K562 (cell line): ENCODE results near the gene KDM2A. TPM values are rescaled to one million over a fixed set of nuclear protein-coding genes. Genes with fewer than 3 reads are reported as not detected.
"Not testable (repeated sequence)": the region's sequence is repeated elsewhere in the genome, so short reads cannot be mapped to it uniquely, and the experiment has no call there.

Source experiments
- ATAC-seq: fragments of 200-7000 bp; cut with Tn5 transposase; 3 replicates; pipeline ENCODE4 v1.9.1; 2020; ENCODE audit warnings: moderate library complexity
- BruUV-seq: library from RNA; stranded (reverse); fragments of 400-500 nt; replicated peaks from 2 replicates; lab custom pipeline; 2021; lab: Mats Ljungman, UMichigan
- CTCF ChIA-PET: fragments of 300-600 bp; formaldehyde crosslinking; extraction: SDS; loops from one replicate; lab custom pipeline; 2021; ENCODE audit warnings: low intra/inter-chr PET ratio; lab: Yijun Ruan, JAX
- POLR2A ChIA-PET: fragments of 300-600, 350-650 bp; sonication (Branson Sonifier 250); formaldehyde crosslinking; extraction: SDS; loops from one replicate; lab custom pipeline; 2021; ENCODE audit warnings: antibody characterized with exemption, inconsistent platforms; lab: Yijun Ruan, JAX
- DNase-seq, 4 experiments: peaks; one replicate each; pipeline versions ENCODE4 v3.0.0 to v3.0.0-alpha.2; 2011 to 2018; ENCODE audit warnings: low spot score in 3 of 4, mixed read lengths in 3 of 4; ENCODE audit errors: extremely low read depth in 1 of 4
- FAIRE-seq: peaks from 2 replicates; lab custom pipeline; 2011; peaks lifted over from hg19 to GRCh38; lab: Jason Lieb, UNC
- H2AFZ ChIP-seq: 2 replicates; pipeline ENCODE4 v1.6.0; 2011; ENCODE audit warnings: low read depth, low read length, control low read depth, inconsistent platforms
- H3K27ac ChIP-seq: fragments of 200-600 bp; 3 replicates; pipeline ENCODE4 v1.8.0; 2011; ENCODE audit warnings: low read depth, mild to moderate bottlenecking, control low read depth, inconsistent platforms, low read length, moderate library complexity, mixed read lengths; ENCODE audit errors: extremely low read depth
- H3K27me3 ChIP-seq, 2 experiments: fragments of 300-600 bp in 1 of 2; 2 replicates in 1 of 2; 3 replicates in 1 of 2; pipeline versions ENCODE4 v1.6.0 to v1.8.0; 2011; ENCODE audit warnings: inconsistent platforms in 2 of 2, low read length in 2 of 2, mild to moderate bottlenecking in 1 of 2, mixed read lengths in 1 of 2, moderate library complexity in 1 of 2; ENCODE audit not compliant: control insufficient read depth in 2 of 2, insufficient read depth in 2 of 2
- H3K36me3 ChIP-seq: fragments of 300-600 bp; 3 replicates; pipeline ENCODE4 v1.8.0; 2011; ENCODE audit warnings: mild to moderate bottlenecking, low read length, inconsistent platforms; ENCODE audit not compliant: control insufficient read depth, insufficient read depth
- H3K4me1 ChIP-seq, 2 experiments: fragments of 200-600 bp in 1 of 2; replicated peaks in 1 of 2; 2 replicates in 1 of 2; 3 replicates in 1 of 2; pipeline versions ENCODE4 v1.5.1 to v1.8.0; 2011; ENCODE audit warnings: inconsistent platforms in 2 of 2, low read length in 2 of 2, mild to moderate bottlenecking in 1 of 2, mixed read lengths in 1 of 2, moderate library complexity in 1 of 2; ENCODE audit not compliant: control insufficient read depth in 2 of 2, insufficient read depth in 2 of 2
- H3K4me2 ChIP-seq: 2 replicates; pipeline ENCODE4 v1.6.1; 2011; ENCODE audit warnings: low read length, control low read depth, inconsistent platforms, mixed read lengths; ENCODE audit not compliant: insufficient read depth
- H3K4me3 ChIP-seq: fragments of 200-600 bp; sonication (generic), shearing (Covaris generic); 2 replicates; pipeline ENCODE4 v1.5.1; 2016; ENCODE audit warnings: control low read depth, inconsistent platforms
- H3K79me2 ChIP-seq: fragments of 200-600 bp; 3 replicates; pipeline ENCODE4 v1.8.0; 2011; ENCODE audit warnings: low read length, inconsistent platforms; ENCODE audit not compliant: control insufficient read depth, insufficient read depth
- H3K9ac ChIP-seq, 2 experiments: 2 replicates each; pipeline versions ENCODE4 v1.6.0 to v1.6.1; 2011; ENCODE audit warnings: low read depth in 2 of 2, low read length in 2 of 2, control low read depth in 1 of 2, inconsistent platforms in 1 of 2, mild to moderate bottlenecking in 1 of 2, mixed read lengths in 1 of 2; ENCODE audit not compliant: insufficient read depth in 1 of 2
- H3K9me1 ChIP-seq: one replicate; pipeline ENCODE4 v1.6.0; 2011; ENCODE audit warnings: inconsistent platforms, mild to moderate bottlenecking, low read length, moderate library complexity; ENCODE audit not compliant: control insufficient read depth, insufficient read depth
- H3K9me3 ChIP-seq: replicated peaks from 2 replicates; pipeline ENCODE4 v1.5.1; 2011; ENCODE audit warnings: low read depth, low read length, inconsistent platforms; ENCODE audit not compliant: control insufficient read depth, insufficient read depth
- H4K20me1 ChIP-seq: replicated peaks from 2 replicates; pipeline ENCODE4 v1.6.1; 2011; ENCODE audit warnings: low read length, inconsistent platforms, mixed read lengths; ENCODE audit not compliant: control insufficient read depth, insufficient read depth
- ADNP ChIP-seq: fragments of 200-800 bp; sonication (Bioruptor generic); IDR thresholded peaks from 2 replicates; pipeline ENCODE4 v1.6.1; 2016; ENCODE audit warnings: missing genetic modification characterization, missing compliant biosample characterization
- CCNT2 ChIP-seq: IDR thresholded peaks from 2 replicates; pipeline ENCODE4 v1.6.1; 2011; ENCODE audit warnings: borderline replicate concordance, low read depth, mild to moderate bottlenecking, moderate library complexity, mixed read lengths, low read length; ENCODE audit not compliant: insufficient read length; ENCODE audit errors: extremely low read depth
- DPF2 ChIP-seq: fragments of 450-650 bp; IDR thresholded peaks from 2 replicates; pipeline ENCODE4 v1.6.1; 2016
- KLF10 ChIP-seq: fragments of 250-450 bp; sonication (Bioruptor Pico); IDR thresholded peaks from 2 replicates; pipeline ENCODE4 v1.6.1; 2021; ENCODE audit warnings: matching md5 sums
- MEIS2 ChIP-seq: fragments of 450-650 bp; IDR thresholded peaks from 2 replicates; pipeline ENCODE4 v1.6.1; 2014; ENCODE audit warnings: mild to moderate bottlenecking; ENCODE audit not compliant: partially characterized antibody
- NRF1 ChIP-seq, 2 experiments: fragments of 450-650 bp; IDR thresholded peaks in 1 of 2; conservative IDR thresholded peaks in 1 of 2; 2 replicates each; pipeline ENCODE4 v1.6.1; 2014; ENCODE audit warnings: mild to moderate bottlenecking in 2 of 2
- POLR2H ChIP-seq: IDR thresholded peaks from 2 replicates; pipeline ENCODE4 v1.6.1; 2016; ENCODE audit warnings: missing genetic modification characterization, low read depth, mild to moderate bottlenecking, control low read depth, missing compliant biosample characterization, moderate library complexity
- PTRF ChIP-seq: fragments of 450-650 bp; IDR thresholded peaks from 2 replicates; pipeline ENCODE4 v1.6.1; 2016; ENCODE audit warnings: mild to moderate bottlenecking, missing genetic modification characterization, missing compliant biosample characterization
- ZNF507 ChIP-seq: conservative IDR thresholded peaks from 2 replicates; pipeline ENCODE4 v1.6.1; 2017; ENCODE audit warnings: missing genetic modification characterization, missing compliant biosample characterization
- WGBS: fragments of 100-300 bp; shearing (Covaris generic); methylation state at CpG from one replicate; pipeline ENCODE4 v1.1.6; 2016; ENCODE audit warnings: low coverage, mixed read lengths; ENCODE audit not compliant: insufficient coverage; ENCODE audit errors: missing lambda C conversion rate; 5-methylcytosine and 5-hydroxymethylcytosine counted together
- in situ Hi-C: fragments of 300-500 bp; cut with MboI; formaldehyde crosslinking; loops from 4 replicates; pipeline ENCODE4 v1.15.0; 2018; ENCODE audit warnings: inconsistent platforms, mixed read lengths
- intact Hi-C: fragments of 100-400 bp; cut with micrococcal nuclease; formaldehyde crosslinking; loops from 2 replicates; pipeline ENCODE4 v1.14.2; 2022
- polyA plus RNA-seq, 8 experiments: library from polyadenylated mRNA; depleted of rRNA in 4 of 8; stranded (reverse) in 5 of 8; unstranded in 3 of 8; fragments of >200 nt; fragmentation: Nextera tagmentation in 2 of 8; fragmentation: Illumina TruSeq in 1 of 8; extraction: Ambion mirVana in 2 of 8; extraction: Trizol in 1 of 8; gene quantifications; 2 replicates each; pipeline versions ENCODE4 v1.2.1 to v1.2.3, GENCODE V29; 2011 to 2014; ENCODE audit warnings: inconsistent platforms in 1 of 8, missing spikeins in 1 of 8
- total RNA-seq, 7 experiments: library from RNA; depleted of rRNA in 6 of 7; stranded (reverse); fragments of >200 nt in 6 of 7; fragmentation: Illumina TruSeq in 2 of 7; extraction: Trizol in 2 of 7; gene quantifications; 2 replicates each; pipeline versions ENCODE4 v1.2.1 to v1.2.3, GENCODE V29; 2011 to 2021; ENCODE audit warnings: low replicate concordance in 1 of 7
- TF ChIP-seq, protein P1 (sequence below): fragments of 450-650 bp; IDR thresholded peaks from 2 replicates; pipeline ENCODE4 v1.7.1; 2018; ENCODE audit warnings: mild to moderate bottlenecking, low read depth; ENCODE audit not compliant: partially characterized antibody

The KDM2A gene
- total and polyA plus RNA-seq, 9 of the 15 experiments (the other 6 are each of a cell fraction or from before 2014, with no cell fraction given), result 5.0 to 39.3 (median 21.3) TPM

DNA sequence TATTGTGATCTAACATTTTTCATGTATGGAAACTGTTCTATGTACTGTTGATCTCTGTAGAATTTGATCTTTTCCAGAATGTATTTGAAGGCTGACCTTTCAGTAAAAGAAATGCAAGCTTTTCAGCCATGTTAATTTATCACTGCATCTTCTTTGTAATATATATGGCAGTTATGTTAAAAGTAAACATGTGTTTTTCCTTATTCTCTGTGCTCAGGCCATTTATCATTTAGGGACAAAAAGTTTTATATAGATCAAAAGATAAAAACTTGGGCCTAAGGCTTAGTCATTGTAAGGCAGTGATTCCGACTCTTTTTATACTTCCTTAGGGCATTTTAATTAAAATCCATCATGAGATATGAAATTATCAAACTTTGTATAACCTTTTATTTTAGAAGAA, 48.7 kb downstream of the KDM2A start:
- in situ Hi-C loops (no loop called here), intact Hi-C loops (no loop called here)
- Histone ChIP-seq H3K9me3 (no peaks in the 10 kb centered on the region), H3K4me1 (peaks cover 9 to 20% of the 10 kb centered on the region in 2 experiments; a peak in 4 of 5 replicates), H3K4me2 (no peak overlapping the region), H3K4me3 (no peak overlapping the region), H2AFZ (no peak overlapping the region), H3K79me2 (peaks cover 85% of the 10 kb centered on the region), H3K36me3 (peaks cover 3% of the 10 kb centered on the region; the same call in 2 of the 3 replicates), H3K27ac (no peak overlapping the region; the same call in 2 of the 3 replicates), H3K9me1 (no peaks in the 10 kb centered on the region), H3K9ac (no peak overlapping the region; a peak in 1 of 4 replicates), H4K20me1 (0 out of 2 replicates have a peak, but pooled peaks cover 6% of the 10 kb centered on the region), H3K27me3 (no peaks in the 10 kb centered on the region)
- DNase-seq (no peak), FAIRE-seq (no peak), ATAC-seq (no peak)
- TF ChIP-seq ZNF507 (tag) (no peak), ADNP (tag) (peak; percentile 5; the same call in 1 of the 2 replicates), DPF2 (no peak), MEIS2 (peak; percentile 9), KLF10 (no peak), POLR2H (tag) (peak; percentile 39; the same call in 1 of the 2 replicates), CCNT2 (no peak), PTRF (tag) (no peak), NRF1 (conservative IDR thresholded peaks at IDR 0.05 in 1 of 2, IDR thresholded peaks at IDR 0.05 in 1 of 2) (no peak)
- TF ChIP-seq, protein P1, sequence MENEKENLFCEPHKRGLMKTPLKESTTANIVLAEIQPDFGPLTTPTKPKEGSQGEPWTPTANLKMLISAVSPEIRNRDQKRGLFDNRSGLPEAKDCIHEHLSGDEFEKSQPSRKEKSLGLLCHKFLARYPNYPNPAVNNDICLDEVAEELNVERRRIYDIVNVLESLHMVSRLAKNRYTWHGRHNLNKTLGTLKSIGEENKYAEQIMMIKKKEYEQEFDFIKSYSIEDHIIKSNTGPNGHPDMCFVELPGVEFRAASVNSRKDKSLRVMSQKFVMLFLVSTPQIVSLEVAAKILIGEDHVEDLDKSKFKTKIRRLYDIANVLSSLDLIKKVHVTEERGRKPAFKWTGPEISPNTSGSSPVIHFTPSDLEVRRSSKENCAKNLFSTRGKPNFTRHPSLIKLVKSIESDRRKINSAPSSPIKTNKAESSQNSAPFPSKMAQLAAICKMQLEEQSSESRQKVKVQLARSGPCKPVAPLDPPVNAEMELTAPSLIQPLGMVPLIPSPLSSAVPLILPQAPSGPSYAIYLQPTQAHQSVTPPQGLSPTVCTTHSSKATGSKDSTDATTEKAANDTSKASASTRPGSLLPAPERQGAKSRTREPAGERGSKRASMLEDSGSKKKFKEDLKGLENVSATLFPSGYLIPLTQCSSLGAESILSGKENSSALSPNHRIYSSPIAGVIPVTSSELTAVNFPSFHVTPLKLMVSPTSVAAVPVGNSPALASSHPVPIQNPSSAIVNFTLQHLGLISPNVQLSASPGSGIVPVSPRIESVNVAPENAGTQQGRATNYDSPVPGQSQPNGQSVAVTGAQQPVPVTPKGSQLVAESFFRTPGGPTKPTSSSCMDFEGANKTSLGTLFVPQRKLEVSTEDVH, result no peak
- CTCF ChIA-PET, result no interaction called here
- BruUV-seq, result no TSS peak
- WGBS, result 50% methylated on average over 1 of the region's 1 CpG
- POLR2A ChIA-PET, result interaction anchor here (0.8 to 2.7 kb wide), 3 partner anchors 10 to 13 kb away, joined by 3 to 10 read pairs (median 8); no protein-coding TSS in a partner anchor

DNA sequence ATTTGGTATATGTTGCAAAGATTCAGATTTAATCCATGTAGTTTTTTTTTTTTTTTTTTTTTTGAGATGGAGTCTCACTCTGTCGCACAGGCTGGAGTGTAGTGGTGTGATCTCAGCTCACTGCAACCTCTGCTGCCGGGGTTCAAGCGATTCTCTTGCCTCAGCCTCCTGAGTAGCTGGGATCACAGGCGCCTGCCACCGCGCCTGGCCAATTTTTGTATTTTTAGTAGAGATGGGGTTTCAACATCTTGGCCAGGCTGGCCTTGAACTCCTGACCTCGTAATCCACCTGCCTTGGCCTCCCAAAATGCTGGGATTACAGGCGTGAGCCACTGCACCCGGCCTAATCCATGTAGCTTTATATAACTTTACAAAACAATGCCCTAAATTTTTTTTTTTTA, 49.8 kb downstream of the KDM2A start:
- intact Hi-C loops, H3K27me3 ChIP-seq, CTCF ChIA-PET, in situ Hi-C loops, H2AFZ ChIP-seq, H4K20me1 ChIP-seq, H3K4me2 ChIP-seq, H3K9me3 ChIP-seq, FAIRE-seq, H3K4me3 ChIP-seq, BruUV-seq, H3K36me3 ChIP-seq, DNase-seq, H3K9me1 ChIP-seq, H3K9ac ChIP-seq: not testable (repeated sequence)
- POLR2A ChIA-PET, result interaction anchor here (2.3 to 2.7 kb wide), 2 partner anchors 11 to 14 kb away, joined by 8 to 10 read pairs; no protein-coding TSS in a partner anchor
- peaks cover 88% of the 10 kb centered on the region for H3K79me2 ChIP-seq
- H3K27ac ChIP-seq, result peak overlapping the region; percentile 64; the same call in 2 of the 3 replicates
- peak; percentile 29; the same call in 2 of the 3 replicates for ATAC-seq
- peaks cover 9 to 20% of the 10 kb centered on the region in 2 experiments; a peak in 4 of 5 replicates for H3K4me1 ChIP-seq
- 82% methylated on average over 7 of the region's 9 CpGs for WGBS
